GM12878 (cell line): Measurements from ENCODE around the gene TRA2B. TPM values are rescaled to one million over a fixed set of nuclear protein-coding genes. Genes with fewer than 3 reads are reported as not detected.

Experiments
- ATAC-seq: fragments of 200-7000 bp; cut with Tn5 transposase; 3 replicates; pipeline ENCODE4 v1.9.1; 2020; ENCODE audit warnings: mild to moderate bottlenecking, moderate library complexity
- BruUV-seq: library from RNA; stranded (reverse); fragments of 400-500 nt; replicated peaks from 2 replicates; lab custom pipeline; 2021; lab: Mats Ljungman, UMichigan
- CTCF ChIA-PET: fragments of 300-600 bp; sonication (Branson Sonifier 250); formaldehyde crosslinking; extraction: SDS; loops from one replicate; lab custom pipeline; 2021; ENCODE audit warnings: inconsistent platforms; lab: Yijun Ruan, JAX
- POLR2A ChIA-PET: fragments of 350-600 bp; formaldehyde crosslinking; extraction: SDS; loops from one replicate; lab custom pipeline; 2021; ENCODE audit warnings: inconsistent platforms; lab: Charles Lee
- RAD21 ChIA-PET: fragments of 300-600 bp; sonication (Branson Sonifier 250); formaldehyde crosslinking; loops from one replicate; lab custom pipeline; 2023; ENCODE audit warnings: antibody characterized with exemption; ENCODE audit not compliant: unreplicated experiment; lab: Charles Lee
- SMC1A ChIA-PET: fragments of 300-600 bp; sonication (Branson Sonifier 250); formaldehyde crosslinking; loops from one replicate; lab custom pipeline; 2023; ENCODE audit not compliant: unreplicated experiment, uncharacterized antibody; lab: Charles Lee
- DNase-seq: peaks from one replicate; pipeline ENCODE4 v3.0.0-alpha.2; 2011; ENCODE audit warnings: low read depth, low spot score
- FAIRE-seq: peaks from 3 replicates; lab custom pipeline; 2011; peaks lifted over from hg19 to GRCh38; lab: Jason Lieb, UNC
- H2AFZ ChIP-seq: 2 replicates; pipeline ENCODE4 v1.6.0; 2011; ENCODE audit warnings: low read depth, low read length, control low read depth; ENCODE audit not compliant: control insufficient read depth
- H3K27ac ChIP-seq: 2 replicates; pipeline ENCODE4 v1.5.1; 2011; ENCODE audit warnings: control low read depth; ENCODE audit not compliant: control insufficient read depth, insufficient read depth
- H3K27me3 ChIP-seq, 2 experiments: replicated peaks in 1 of 2; 2 replicates each; pipeline versions ENCODE4 v1.6.0 to v1.6.1; 2011; ENCODE audit warnings: low read length in 1 of 2; ENCODE audit not compliant: control insufficient read depth in 2 of 2, insufficient read depth in 2 of 2
- H3K36me3 ChIP-seq, 2 experiments: 2 replicates each; pipeline ENCODE4 v1.5.1; 2011; ENCODE audit warnings: low read length in 1 of 2; ENCODE audit not compliant: control insufficient read depth in 2 of 2, insufficient read depth in 2 of 2
- H3K4me1 ChIP-seq: 2 replicates; pipeline ENCODE4 v1.6.1; 2011; ENCODE audit warnings: mild to moderate bottlenecking, low read length, moderate library complexity, mixed read lengths; ENCODE audit not compliant: control insufficient read depth, insufficient read depth
- H3K4me2 ChIP-seq: 2 replicates; pipeline ENCODE4 v1.6.0; 2011; ENCODE audit warnings: control low read depth; ENCODE audit not compliant: control insufficient read depth, insufficient read depth
- H3K4me3 ChIP-seq: fragments of 200-600 bp; sonication (generic); 2 replicates; pipeline ENCODE4 v1.5.1; 2016
- H3K79me2 ChIP-seq: 2 replicates; pipeline ENCODE4 v1.6.0; 2011; ENCODE audit warnings: low read length; ENCODE audit not compliant: control insufficient read depth, insufficient read depth
- H3K9ac ChIP-seq: 2 replicates; pipeline ENCODE4 v1.8.0; 2011; ENCODE audit warnings: low read length, control low read depth, mixed read lengths; ENCODE audit not compliant: control insufficient read depth, insufficient read depth
- H3K9me3 ChIP-seq: replicated peaks from 3 replicates; pipeline ENCODE4 v1.5.1; 2011; ENCODE audit warnings: mild to moderate bottlenecking, low read length; ENCODE audit not compliant: control insufficient read depth, insufficient read depth
- H4K20me1 ChIP-seq: 2 replicates; pipeline ENCODE4 v1.6.0; 2011; ENCODE audit not compliant: control insufficient read depth, insufficient read depth
- ATF2 ChIP-seq: IDR thresholded peaks from 2 replicates; pipeline ENCODE4 v1.6.1; 2012; ENCODE audit warnings: low read length, inconsistent platforms
- BCL11A ChIP-seq: IDR thresholded peaks from 2 replicates; pipeline ENCODE4 v1.6.1; 2011; ENCODE audit warnings: low read depth, low read length
- CBX3 ChIP-seq: fragments of 200-600 bp; sonication (generic); IDR thresholded peaks from 2 replicates; pipeline ENCODE4 v1.6.1; 2016; ENCODE audit warnings: low read depth, borderline replicate concordance
- JUND ChIP-seq: IDR thresholded peaks from 2 replicates; pipeline ENCODE4 v1.6.1; 2012; ENCODE audit warnings: low read depth, mild to moderate bottlenecking, low read length, improper control_type of control experiment, moderate library complexity
- NFYB ChIP-seq: IDR thresholded peaks from 2 replicates; pipeline ENCODE4 v1.6.1; 2011; ENCODE audit warnings: low read depth, mild to moderate bottlenecking, low read length, improper control_type of control experiment, moderate library complexity; ENCODE audit not compliant: insufficient read depth
- NR2C2 ChIP-seq: IDR thresholded peaks from 2 replicates; pipeline ENCODE4 v1.6.1; 2011; ENCODE audit warnings: borderline replicate concordance, low read depth; ENCODE audit not compliant: control insufficient read depth, insufficient read length
- RUNX3 ChIP-seq: IDR thresholded peaks from 2 replicates; pipeline ENCODE4 v1.6.1; 2012; ENCODE audit warnings: low read length, inconsistent platforms
- SMC3 ChIP-seq: IDR thresholded peaks from 2 replicates; pipeline ENCODE4 v1.6.1; 2011; ENCODE audit warnings: low read length, improper control_type of control experiment, borderline replicate concordance
- SUPT20H ChIP-seq: IDR thresholded peaks from 2 replicates; pipeline ENCODE4 v1.6.1; 2011; ENCODE audit warnings: low read depth, mild to moderate bottlenecking, low read length, moderate library complexity, borderline replicate concordance; ENCODE audit not compliant: control insufficient read depth
- TCF3 ChIP-seq: IDR thresholded peaks from 2 replicates; pipeline ENCODE4 v1.6.1; 2012; ENCODE audit warnings: low read depth, mild to moderate bottlenecking, low read length, borderline replicate concordance; ENCODE audit not compliant: insufficient read depth
- WGBS: methylation state at CpG from one replicate; pipeline ENCODE4 v1.1.6; 2016; ENCODE audit warnings: low lambda C conversion rate; ENCODE audit not compliant: insufficient replicate concordance, insufficient coverage; ENCODE audit errors: missing lambda C conversion rate; 5-methylcytosine and 5-hydroxymethylcytosine counted together
- in situ Hi-C: fragments of 300-500 bp; cut with MboI; formaldehyde crosslinking; loops from 9 replicates; pipeline ENCODE4 v1.14.3; 2018; ENCODE audit warnings: mixed read lengths
- intact Hi-C: fragments of 100-400 bp; cut with micrococcal nuclease; formaldehyde crosslinking; loops from one replicate; pipeline ENCODE4 v1.14.2; 2022; ENCODE audit not compliant: unreplicated experiment
- polyA plus RNA-seq, 11 experiments: library from polyadenylated mRNA; depleted of rRNA in 4 of 11; unstranded in 6 of 11; stranded (reverse) in 5 of 11; fragments of >200 nt; fragmentation: Nextera tagmentation in 4 of 11; fragmentation: Illumina TruSeq in 1 of 11; extraction: Ambion mirVana in 4 of 11; extraction: Trizol in 1 of 11; gene quantifications; 1 replicate in 1 of 11; 2 replicates in 10 of 11; pipeline versions ENCODE4 v1.2.1 to v1.2.3, GENCODE V29; 2011 to 2016; ENCODE audit warnings: inconsistent platforms in 2 of 11, missing spikeins in 2 of 11, low read depth in 1 of 11
- total RNA-seq, 4 experiments: library from RNA; depleted of rRNA in 3 of 4; stranded (reverse); fragments of >200 nt in 3 of 4; fragmentation: Illumina TruSeq in 1 of 4; extraction: Trizol in 1 of 4; gene quantifications; 2 replicates each; pipeline versions ENCODE4 v1.2.1 to v1.2.3, GENCODE V29; 2013 to 2021
- TF ChIP-seq, protein P1 (sequence below): fragments of 450-650 bp; IDR thresholded peaks from 2 replicates; pipeline ENCODE4 v1.6.1; 2014; ENCODE audit warnings: mild to moderate bottlenecking

Gene TRA2B
- total and polyA plus RNA-seq, 10 of the 15 experiments (the other 5 are each of a cell fraction or from before 2014, with no cell fraction given): 130 to 317 (median 278) TPM

GRCh38 chr3:185927501-185928200 is 10.2 kb downstream of the TRA2B start:
- H3K27ac ChIP-seq: no peak overlapping the region
- TF ChIP-seq NR2C2 (no peak), TCF3 (no peak), RUNX3 (no peak), SUPT20H (no peak), BCL11A (no peak), ATF2 (no peak), JUND (no peak), SMC3 (no peak), NFYB (no peak), CBX3 (no peak)
- TF ChIP-seq, protein P1, sequence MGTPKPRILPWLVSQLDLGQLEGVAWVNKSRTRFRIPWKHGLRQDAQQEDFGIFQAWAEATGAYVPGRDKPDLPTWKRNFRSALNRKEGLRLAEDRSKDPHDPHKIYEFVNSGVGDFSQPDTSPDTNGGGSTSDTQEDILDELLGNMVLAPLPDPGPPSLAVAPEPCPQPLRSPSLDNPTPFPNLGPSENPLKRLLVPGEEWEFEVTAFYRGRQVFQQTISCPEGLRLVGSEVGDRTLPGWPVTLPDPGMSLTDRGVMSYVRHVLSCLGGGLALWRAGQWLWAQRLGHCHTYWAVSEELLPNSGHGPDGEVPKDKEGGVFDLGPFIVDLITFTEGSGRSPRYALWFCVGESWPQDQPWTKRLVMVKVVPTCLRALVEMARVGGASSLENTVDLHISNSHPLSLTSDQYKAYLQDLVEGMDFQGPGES: no peak
- TF ChIP-seq, all 136 proteins: peak for 0
- no peaks in the 10 kb centered on the region for H3K9me3 ChIP-seq
- H3K27me3 ChIP-seq: no peaks in the 10 kb centered on the region
- H3K79me2 ChIP-seq: peaks cover 100% of the 10 kb centered on the region
- ChIA-PET RAD21 (interaction anchor here (0.8 to 1.5 kb wide), 4 partner anchors 8 to 53 kb away, joined by 3 to 7 read pairs (median 4); no protein-coding TSS in a partner anchor), SMC1A (interaction anchor here (1.0 to 3.7 kb wide), 7 partner anchors 9 to 267 kb away, joined by 3 to 20 read pairs (median 9); no protein-coding TSS in a partner anchor), CTCF (interaction anchor here (0.9 to 9.3 kb wide), 8 partner anchors 9 to 688 kb away, joined by 3 to 87 read pairs (median 3); partner anchors contain the start of gene TRA2B), POLR2A (interaction anchor here (0.7 to 1.9 kb wide), 6 partner anchors 8 to 15 kb away, joined by 3 to 12 read pairs (median 4); partner anchors contain the start of gene TRA2B)
- DNase-seq (no peak), FAIRE-seq (no peak), ATAC-seq (peak; percentile 1; the same call in 1 of the 3 replicates)
- peaks cover 13 to 51% of the 10 kb centered on the region in 2 experiments for H3K36me3 ChIP-seq
- no TSS peak for BruUV-seq
- H3K4me2 ChIP-seq: peak overlapping the region; percentile 77
- in situ Hi-C loops (loop anchor here (25.0 kb wide), 1 partner anchor 860 kb away; the partner anchor contains the start of gene EIF4A2), intact Hi-C loops (no loop called here)
- 0% methylated on average over 1 of the region's 1 CpG for WGBS
- H2AFZ ChIP-seq: no peak overlapping the region
- peaks cover 43% of the 10 kb centered on the region for H4K20me1 ChIP-seq
- H3K4me1 ChIP-seq: peaks cover 23% of the 10 kb centered on the region
- H3K4me3 ChIP-seq: peak overlapping the region; percentile 59
- H3K9ac ChIP-seq: no peak overlapping the region
